DOHH2 (cell line): ENCODE results near the gene FKBP8.

Source experiments
- H3F3A ChIP-seq: fragments of 200-600 bp; sonication (generic), shearing (Covaris generic); 2 replicates; pipeline ENCODE4 v1.6.0; 2016; ENCODE audit warnings: antibody characterized with exemption, mild to moderate bottlenecking; ENCODE audit not compliant: control insufficient read depth, insufficient read depth
- H3K27ac ChIP-seq: fragments of 200-600 bp; sonication (generic); 2 replicates; pipeline ENCODE4 v1.5.1; 2014; ENCODE audit warnings: low read depth, mild to moderate bottlenecking, low read length, moderate library complexity
- H3K27me3 ChIP-seq: fragments of 200-600 bp; sonication (generic); 2 replicates; pipeline ENCODE4 v1.6.1; 2014; ENCODE audit warnings: mild to moderate bottlenecking, low read length, mixed read lengths; ENCODE audit not compliant: control insufficient read depth
- H3K36me3 ChIP-seq: fragments of 200-600 bp; sonication (generic); 2 replicates; pipeline ENCODE4 v1.6.1; 2014; ENCODE audit warnings: mild to moderate bottlenecking, low read length, moderate library complexity, mixed read lengths; ENCODE audit not compliant: control insufficient read depth
- H3K4me1 ChIP-seq: fragments of 200-600 bp; sonication (generic); 2 replicates; pipeline ENCODE4 v1.6.1; 2014; ENCODE audit warnings: mild to moderate bottlenecking, low read length, mixed read lengths; ENCODE audit not compliant: control insufficient read depth
- H3K4me2 ChIP-seq: fragments of 200-600 bp; sonication (generic); 2 replicates; pipeline ENCODE4 v1.6.0; 2014; ENCODE audit warnings: mild to moderate bottlenecking, low read length, moderate library complexity
- H3K4me3 ChIP-seq: fragments of 200-600 bp; sonication (generic); 2 replicates; pipeline ENCODE4 v1.5.1; 2014; ENCODE audit warnings: mild to moderate bottlenecking, low read length, mixed read lengths
- H3K79me2 ChIP-seq: fragments of 200-600 bp; sonication (generic); 2 replicates; pipeline ENCODE4 v1.6.1; 2014; ENCODE audit warnings: mild to moderate bottlenecking, low read length, mixed read lengths; ENCODE audit not compliant: control insufficient read depth
- H3K9me2 ChIP-seq: fragments of 200-600 bp; sonication (generic); replicated peaks from 2 replicates; pipeline ENCODE4 v1.6.1; 2014; ENCODE audit warnings: mild to moderate bottlenecking, low read length, mixed read lengths; ENCODE audit not compliant: control insufficient read depth
- H3K9me3 ChIP-seq: fragments of 200-600 bp; sonication (generic); 2 replicates; pipeline ENCODE4 v1.6.1; 2014; ENCODE audit warnings: antibody characterized with exemption, low read length, mixed read lengths; ENCODE audit not compliant: control insufficient read depth, insufficient read depth
- H4K20me1 ChIP-seq: fragments of 200-600 bp; sonication (generic); 2 replicates; pipeline ENCODE4 v1.6.0; 2014; ENCODE audit warnings: low read depth, mild to moderate bottlenecking, antibody characterized with exemption, low read length, moderate library complexity; ENCODE audit not compliant: control insufficient read depth, insufficient read depth
- CTCF ChIP-seq: fragments of 200-600 bp; sonication (generic); IDR thresholded peaks from one replicate; pipeline ENCODE4 v1.5.1; 2014; ENCODE audit warnings: antibody characterized with exemption, mild to moderate bottlenecking, low read depth, low read length; ENCODE audit not compliant: poor library complexity, severe bottlenecking
- EZH2phosphoT487 ChIP-seq: fragments of 200-600 bp; sonication (generic); IDR thresholded peaks from 2 replicates; pipeline ENCODE4 v1.6.1; 2017; ENCODE audit warnings: borderline replicate concordance, mild to moderate bottlenecking, antibody characterized with exemption, low read length, moderate library complexity, mixed read lengths

FKBP8 gene

DNA sequence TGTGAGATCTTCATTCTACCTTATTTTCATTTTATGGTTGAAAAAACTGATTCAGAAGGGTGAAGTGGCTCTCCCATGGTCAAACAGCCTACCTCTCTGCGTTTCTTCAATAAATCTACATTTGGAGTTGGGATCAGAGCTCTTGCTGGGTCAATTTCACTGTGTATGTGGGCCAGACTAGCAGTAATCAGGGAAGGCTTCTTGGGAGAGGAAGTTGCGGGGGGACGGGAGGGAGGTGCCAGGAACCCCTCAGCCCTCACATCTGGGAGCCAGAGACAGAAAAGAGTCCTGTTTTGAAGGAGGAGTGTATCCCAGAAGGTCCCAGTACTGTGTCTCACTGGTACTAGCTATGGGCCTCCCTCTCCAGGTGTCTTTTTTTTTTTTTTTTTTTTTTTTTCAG, 15.2 kb upstream of the FKBP8 start:
- Histone ChIP-seq H3K27ac (peak overlapping the region; percentile 27), H4K20me1 (no peaks in the 10 kb centered on the region)

DNA sequence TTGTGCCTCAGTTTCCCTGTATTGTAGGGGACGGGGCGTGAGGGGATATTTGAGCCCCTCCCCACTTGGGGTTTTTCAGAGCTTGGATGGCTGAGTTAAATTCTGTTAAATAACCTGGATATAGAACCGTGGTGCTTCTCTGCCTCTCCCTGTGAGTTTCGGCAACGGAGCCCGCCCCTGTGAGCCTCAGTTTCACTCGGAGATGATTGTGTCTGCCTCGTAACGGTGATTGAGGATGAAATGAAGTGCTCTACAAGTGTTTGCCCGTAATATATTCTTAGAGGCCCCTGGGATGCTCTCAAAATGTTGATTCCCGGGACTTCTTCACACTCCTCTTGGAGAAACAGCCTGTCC, 14.8 kb upstream of the FKBP8 start:
- Histone ChIP-seq H3K27ac (peak overlapping the region; percentile 27), H3F3A (no peaks in the 10 kb centered on the region)

More for the DNA sequence above, 15.2 kb upstream of the FKBP8 start:
- Histone ChIP-seq H3K4me2 (peak overlapping the region; percentile 81), H3K36me3 (peaks cover 21% of the 10 kb centered on the region), H3K4me1 (peaks cover 20% of the 10 kb centered on the region), H3K9me2 (no peaks in the 10 kb centered on the region), H3K27me3 (no peaks in the 10 kb centered on the region), H3K9me3 (no peaks in the 10 kb centered on the region), H3K79me2 (peaks cover 27% of the 10 kb centered on the region), H3K4me3 (peak overlapping the region; percentile 79), H3F3A (no peaks in the 10 kb centered on the region)
- TF ChIP-seq CTCF (no peak), EZH2phosphoT487 (no peak)

GRCh38 chr19:18557411-18558201, 14.2 kb upstream of the FKBP8 start, which contains the start of gene KXD1:
TSS of gene KXD1 (plus strand) at chr19:18557870. CDS start at chr19:18562057, 4,187 bp downstream.
- H3K27me3 ChIP-seq = no peaks in the 10 kb centered on the region
- H3K4me3 ChIP-seq = peak within 1 kb of the TSS; percentile 79
- no peak for TF ChIP-seq CTCF
- TF ChIP-seq EZH2phosphoT487 = no peak
- peak within 1 kb of the TSS; percentile 81 for H3K4me2 ChIP-seq
- H3K36me3 ChIP-seq = peaks cover 14% of the 10 kb centered on the region
- peaks cover 20% of the 10 kb centered on the region for H3K4me1 ChIP-seq
- H3K27ac ChIP-seq = peak within 1 kb of the TSS; percentile 27
- H3K79me2 ChIP-seq = peaks cover 27% of the 10 kb centered on the region
- no peaks in the 10 kb centered on the region for H3F3A ChIP-seq
- H3K9me3 ChIP-seq = no peaks in the 10 kb centered on the region
- H3K9me2 ChIP-seq = no peaks in the 10 kb centered on the region
- H4K20me1 ChIP-seq = no peaks in the 10 kb centered on the region

More for the DNA sequence above, 14.8 kb upstream of the FKBP8 start:
- peaks cover 20% of the 10 kb centered on the region for H3K4me1 ChIP-seq
- no peak for TF ChIP-seq CTCF
- TF ChIP-seq EZH2phosphoT487 = no peak
- H4K20me1 ChIP-seq = no peaks in the 10 kb centered on the region
- no peaks in the 10 kb centered on the region for H3K27me3 ChIP-seq
- peaks cover 27% of the 10 kb centered on the region for H3K79me2 ChIP-seq
- peak overlapping the region; percentile 79 for H3K4me3 ChIP-seq
- H3K36me3 ChIP-seq = peaks cover 19% of the 10 kb centered on the region
- no peaks in the 10 kb centered on the region for H3K9me3 ChIP-seq
- H3K9me2 ChIP-seq = no peaks in the 10 kb centered on the region
- peak overlapping the region; percentile 81 for H3K4me2 ChIP-seq
